Esophagus squamous epithelium (tissue), 5 donors: ENCODE data around the gene MCAM. TPM values are rescaled to one million over a fixed set of nuclear protein-coding genes. Genes with fewer than 3 reads are reported as not detected.

Experiments used
- DNase-seq: peaks from one replicate; lab custom pipeline; 2025; lab: John Stamatoyannopoulos, UW
- H3K27ac ChIP-seq, 4 donors: fragments of 200-600 bp; sonication (generic); one replicate each; pipeline ENCODE4 v1.5.1; 2016 to 2019; ENCODE audit warnings: mild to moderate bottlenecking in 1 of 4
- H3K27me3 ChIP-seq, 4 donors: fragments of 200-600 bp; sonication (generic); 1 replicate in 3 of 4; 2 replicates in 1 of 4; pipeline versions ENCODE4 v1.5.1 to v1.6.0; 2017 to 2021; ENCODE audit warnings: antibody characterized with exemption in 1 of 4
- H3K36me3 ChIP-seq, 3 donors: fragments of 200-600 bp; sonication (generic); one replicate each; pipeline ENCODE4 v1.5.1; 2016 to 2019
- H3K4me1 ChIP-seq, 3 donors: fragments of 200-600 bp; sonication (generic); one replicate each; pipeline ENCODE4 v1.5.1; 2017 to 2019
- H3K4me3 ChIP-seq, 4 donors: fragments of 200-600 bp; sonication (generic); 1 replicate in 3 of 4; 2 replicates in 1 of 4; pipeline ENCODE4 v1.5.1; 2016 to 2019; ENCODE audit warnings: mild to moderate bottlenecking in 2 of 4, moderate library complexity in 1 of 4
- H3K9me3 ChIP-seq, 3 donors: fragments of 200-600 bp; sonication (generic); one replicate each; pipeline ENCODE4 v1.5.1; 2016 to 2019
- POLR2A ChIP-seq, 4 donors: fragments of 450-650 bp; IDR thresholded peaks; one replicate each; pipeline ENCODE4 v1.6.1; 2017; ENCODE audit warnings: antibody characterized with exemption in 4 of 4, mild to moderate bottlenecking in 4 of 4, moderate library complexity in 3 of 4
- WGBS, 2 donors: methylation state at CpG; one replicate each; pipeline ENCODE4 v1.1.5; 2018; 5-methylcytosine and 5-hydroxymethylcytosine counted together
- intact Hi-C: fragments of 100-400 bp; cut with DNase I; formaldehyde crosslinking; loops from one replicate; pipeline ENCODE4 v1.15.0; 2022
- total RNA-seq, 4 donors: library from RNA; depleted of rRNA; stranded (reverse); fragments of >200 nt; gene quantifications; one replicate each; pipeline ENCODE4 v1.1.0, GENCODE V29; 2016
- TF ChIP-seq, protein P1 (sequence below), 6 experiments: fragments of 450-650 bp in 4 of 6; fragments of 200-600 bp in 2 of 6; sonication (generic) in 2 of 6; IDR thresholded peaks; one replicate each; pipeline ENCODE4 v1.5.1; 2016 to 2019; ENCODE audit warnings: antibody characterized with exemption in 6 of 6, mild to moderate bottlenecking in 4 of 6, moderate library complexity in 4 of 6
- donor health status: DM: yes; HTN: yes; CAD: no.

MCAM gene
- total RNA-seq, 4 donors from 2014 or later: 20.8 to 169 (median 80.9) TPM

DNA sequence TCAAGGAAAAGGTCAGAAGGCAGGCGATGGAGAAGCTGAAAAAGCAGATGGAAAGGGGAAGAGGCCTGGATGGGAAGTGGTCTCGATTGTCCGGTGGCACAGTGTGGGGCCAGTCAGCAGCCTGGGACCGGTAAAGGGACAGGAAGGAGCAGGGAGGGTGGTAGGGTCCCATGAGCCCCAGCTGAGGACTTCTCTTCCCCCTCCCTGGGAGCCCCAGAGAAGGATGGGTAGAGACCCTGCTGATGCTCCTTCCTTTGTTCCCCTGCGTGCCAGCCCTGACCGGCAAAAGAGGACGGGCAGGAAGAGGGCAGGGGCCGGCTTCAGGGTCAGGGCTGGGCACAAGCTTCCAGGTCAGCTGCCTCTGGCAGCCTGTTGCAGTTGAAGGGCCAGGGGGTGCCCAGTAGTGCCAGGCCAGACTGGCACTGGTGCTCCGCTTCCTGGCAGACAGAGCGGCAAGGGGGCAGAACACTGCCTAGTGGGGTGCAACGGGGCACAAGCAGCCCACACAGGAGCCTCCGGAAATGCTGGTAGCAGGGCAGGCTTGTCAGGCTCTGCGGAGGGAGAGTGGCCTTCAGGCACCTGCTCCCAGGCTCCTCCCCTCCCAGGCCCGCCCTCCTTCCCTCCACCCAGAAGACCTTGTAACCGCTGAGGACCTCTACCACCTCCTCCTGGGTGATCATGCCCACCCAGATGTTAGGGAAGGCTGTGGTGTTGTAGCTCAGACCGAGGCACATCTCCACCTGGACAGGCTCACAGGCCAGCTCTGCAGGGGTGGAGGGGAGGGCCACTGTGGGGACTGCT lies 24.5 kb upstream of the MCAM start:
- WGBS, 2 donors: 36 to 37% methylated on average over 6 to 8 of the region's 16 CpGs
- no peaks in the 10 kb centered on the region for H3K9me3 ChIP-seq
- peaks cover 0 to 8% (median 0%) of the 10 kb centered on the region in 3 donors for H3K36me3 ChIP-seq
- intact Hi-C loops: no loop called here
- H3K4me1 ChIP-seq: peaks cover 32 to 58% (median 44%) of the 10 kb centered on the region in 3 donors
- H3K4me3 ChIP-seq: peak overlapping the region in 3 of 4 donors; percentile 56 to 74 (median 63)
- TF ChIP-seq, protein P1, sequence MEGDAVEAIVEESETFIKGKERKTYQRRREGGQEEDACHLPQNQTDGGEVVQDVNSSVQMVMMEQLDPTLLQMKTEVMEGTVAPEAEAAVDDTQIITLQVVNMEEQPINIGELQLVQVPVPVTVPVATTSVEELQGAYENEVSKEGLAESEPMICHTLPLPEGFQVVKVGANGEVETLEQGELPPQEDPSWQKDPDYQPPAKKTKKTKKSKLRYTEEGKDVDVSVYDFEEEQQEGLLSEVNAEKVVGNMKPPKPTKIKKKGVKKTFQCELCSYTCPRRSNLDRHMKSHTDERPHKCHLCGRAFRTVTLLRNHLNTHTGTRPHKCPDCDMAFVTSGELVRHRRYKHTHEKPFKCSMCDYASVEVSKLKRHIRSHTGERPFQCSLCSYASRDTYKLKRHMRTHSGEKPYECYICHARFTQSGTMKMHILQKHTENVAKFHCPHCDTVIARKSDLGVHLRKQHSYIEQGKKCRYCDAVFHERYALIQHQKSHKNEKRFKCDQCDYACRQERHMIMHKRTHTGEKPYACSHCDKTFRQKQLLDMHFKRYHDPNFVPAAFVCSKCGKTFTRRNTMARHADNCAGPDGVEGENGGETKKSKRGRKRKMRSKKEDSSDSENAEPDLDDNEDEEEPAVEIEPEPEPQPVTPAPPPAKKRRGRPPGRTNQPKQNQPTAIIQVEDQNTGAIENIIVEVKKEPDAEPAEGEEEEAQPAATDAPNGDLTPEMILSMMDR (IDR thresholded peaks at IDR 0.05): no peak
- TF ChIP-seq POLR2A (IDR thresholded peaks at IDR 0.05): no peak
- DNase-seq: no peak
- peaks cover 0 to 48% (median 0%) of the 10 kb centered on the region in 4 donors for H3K27me3 ChIP-seq
- peak overlapping the region in 3 of 4 donors; percentile 89 to 92 (median 91) for H3K27ac ChIP-seq

DNA sequence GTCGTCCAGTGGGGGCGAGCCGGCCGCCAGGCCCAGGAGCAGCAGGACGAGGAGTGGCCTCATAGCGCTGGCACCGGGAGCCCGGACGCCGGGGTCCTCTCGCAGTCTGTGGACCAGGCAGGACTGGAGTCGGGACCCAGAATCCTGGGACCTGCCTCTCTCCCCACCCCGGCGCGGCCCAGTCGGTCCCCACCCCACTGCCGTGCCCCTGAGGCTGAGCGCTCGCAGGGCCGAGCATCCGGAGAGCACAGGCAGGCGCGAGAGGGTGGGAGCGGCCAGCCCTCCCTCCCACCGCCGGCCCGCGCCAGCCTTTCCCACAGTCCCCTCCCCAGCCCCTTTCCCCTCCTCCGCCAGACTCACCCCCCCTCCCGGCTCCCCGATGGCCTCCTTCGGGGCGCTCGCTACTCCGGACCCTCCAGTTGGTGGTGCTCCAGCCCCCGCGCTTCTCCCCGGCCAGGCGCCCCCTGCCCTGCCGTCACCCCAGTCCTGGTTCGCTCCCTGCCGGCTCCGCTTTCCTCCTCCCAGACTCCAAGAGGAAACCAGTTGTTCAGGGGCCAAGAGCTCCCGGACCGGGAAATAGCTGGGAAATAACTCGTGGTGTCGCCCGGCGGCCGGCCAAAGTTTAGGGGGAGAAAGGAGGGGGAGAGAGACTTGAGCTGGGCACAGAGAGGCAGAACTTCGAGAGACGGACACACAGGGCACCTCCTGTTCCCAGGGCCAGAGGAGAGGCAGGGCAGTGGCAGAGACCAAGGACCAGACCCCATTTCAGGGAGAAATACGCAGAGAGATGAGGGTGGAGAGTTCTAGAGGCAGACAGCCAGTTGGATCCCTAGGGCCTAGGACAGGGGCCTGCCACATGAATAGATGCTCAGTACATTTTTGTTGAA lies 23.6 kb upstream of the MCAM start, which contains the start of gene C1QTNF5:
C1QTNF5 (minus strand) TSS at position 549 of the 887 bp plus-strand sequence; CDS start at position 63, 486 bp downstream.
- DNase-seq: no peak
- H3K4me3 ChIP-seq: peak within 1 kb of the TSS; percentile 36 to 74 (median 60)
- peak within 1 kb of the TSS; percentile 74 to 92 (median 90) for H3K27ac ChIP-seq
- peak in 1 of 4 donors; percentile 25 for TF ChIP-seq POLR2A (IDR thresholded peaks at IDR 0.05)
- TF ChIP-seq, protein P1 (IDR thresholded peaks at IDR 0.05): no peak
- H3K4me1 ChIP-seq: peaks cover 35 to 66% (median 44%) of the 10 kb centered on the region in 3 donors
- peaks cover 0 to 43% (median 0%) of the 10 kb centered on the region in 4 donors for H3K27me3 ChIP-seq
- H3K9me3 ChIP-seq: no peaks in the 10 kb centered on the region
- intact Hi-C loops: no loop called here
- WGBS, 2 donors: 10 to 12% methylated on average over 11 to 13 of the region's 53 CpGs
- peaks cover 0 to 17% (median 0%) of the 10 kb centered on the region in 3 donors for H3K36me3 ChIP-seq

DNA sequence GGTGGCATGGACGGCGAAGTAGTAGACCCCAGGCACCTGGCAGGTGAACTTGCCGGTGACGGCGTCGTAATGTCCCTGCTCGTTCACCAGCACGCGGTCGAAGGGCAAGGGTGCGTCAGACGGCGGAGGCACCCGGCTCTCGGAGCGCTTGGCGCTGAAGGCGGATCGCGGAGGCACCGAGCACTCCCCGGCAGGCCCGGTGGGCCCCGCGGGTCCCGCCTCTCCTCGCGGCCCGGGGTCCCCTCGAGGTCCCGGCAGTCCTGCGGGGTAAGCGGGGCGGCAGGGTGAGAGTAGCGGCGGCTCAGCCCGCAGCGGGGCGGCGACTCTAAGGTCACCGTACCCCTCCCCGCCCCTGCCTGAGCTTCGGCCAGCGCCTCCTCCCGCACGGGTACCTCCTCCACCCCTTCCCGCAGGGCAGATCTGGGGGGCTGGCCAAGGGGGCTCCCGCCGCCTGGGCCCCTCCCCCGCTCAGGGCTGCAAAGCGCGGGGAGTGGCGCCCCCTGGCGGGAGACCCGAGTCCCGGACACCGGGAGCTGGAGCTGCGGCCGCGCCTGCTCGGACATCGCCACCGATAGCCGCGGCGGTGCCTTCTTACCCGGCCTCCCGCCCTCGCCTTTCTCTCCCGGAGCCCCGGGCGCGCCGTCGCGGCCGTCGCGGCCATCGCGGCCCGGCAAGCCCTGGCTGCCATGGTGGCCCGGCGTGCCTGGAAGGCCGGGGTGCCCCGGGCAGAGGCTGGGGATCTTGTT lies 22.8 kb upstream of the MCAM start:
- intact Hi-C loops: no loop called here
- TF ChIP-seq, protein P1 (IDR thresholded peaks at IDR 0.05): peak; percentile 69 to 85 (median 81)
- TF ChIP-seq POLR2A (IDR thresholded peaks at IDR 0.05): peak in 1 of 4 donors; percentile 40
- Histone ChIP-seq H3K27ac (peak overlapping the region; percentile 74 to 92 (median 90)), H3K4me3 (peak overlapping the region; percentile 36 to 74 (median 60)), H3K36me3 (peaks cover 0 to 18% (median 0%) of the 10 kb centered on the region in 3 donors), H3K27me3 (peaks cover 0 to 43% (median 0%) of the 10 kb centered on the region in 4 donors), H3K4me1 (peaks cover 42 to 74% (median 51%) of the 10 kb centered on the region in 3 donors), H3K9me3 (no peaks in the 10 kb centered on the region)
- 9 to 47% methylated on average over 6 to 12 of the region's 86 CpGs for WGBS, 2 donors
- no peak for DNase-seq

DNA sequence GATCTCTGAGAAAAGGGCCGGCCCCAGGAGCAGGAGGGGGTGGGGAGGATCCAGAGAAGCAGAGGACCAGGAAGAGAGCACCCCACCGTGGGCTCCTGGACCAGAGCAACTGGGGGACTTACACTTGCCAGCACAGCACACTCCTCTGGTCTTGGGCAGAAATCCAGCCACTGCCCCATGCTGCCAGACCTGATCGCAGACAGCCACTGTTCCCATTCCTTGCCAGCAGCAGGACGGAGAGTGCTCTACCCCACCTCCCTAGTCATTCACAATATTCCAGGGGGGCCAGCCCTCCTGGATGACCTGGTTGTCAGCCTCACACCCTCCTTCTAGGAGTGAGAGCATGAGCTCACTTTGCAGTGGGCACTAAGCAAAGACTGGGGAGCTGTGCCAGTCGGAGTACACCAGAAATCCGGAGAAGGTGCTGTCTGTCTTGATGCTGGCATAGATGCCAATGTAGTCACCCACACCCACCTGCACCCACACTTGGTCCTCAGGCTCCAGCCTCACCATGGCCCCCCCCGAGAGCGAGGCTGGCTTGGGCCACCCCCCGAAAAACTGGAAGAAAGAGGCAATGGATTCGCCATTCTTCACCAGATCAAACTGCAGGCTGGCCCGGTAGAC lies 22.1 kb upstream of the MCAM start:
- Histone ChIP-seq H3K4me1 (peaks cover 42 to 76% (median 52%) of the 10 kb centered on the region in 3 donors), H3K27ac (peak overlapping the region; percentile 74 to 92 (median 90)), H3K36me3 (peaks cover 0 to 18% (median 0%) of the 10 kb centered on the region in 3 donors), H3K4me3 (peak overlapping the region; percentile 36 to 74 (median 60)), H3K27me3 (peaks cover 0 to 43% (median 0%) of the 10 kb centered on the region in 4 donors), H3K9me3 (no peaks in the 10 kb centered on the region)
- DNase-seq: no peak
- 43 to 77% methylated on average over 3 to 6 of the region's 11 CpGs for WGBS, 2 donors
- TF ChIP-seq, protein P1 (IDR thresholded peaks at IDR 0.05): no peak
- no peak for TF ChIP-seq POLR2A (IDR thresholded peaks at IDR 0.05)
- intact Hi-C loops: no loop called here
